Measurements from ENCODE around the gene FAM107B.
A peak's percentile ranks its signal among the peaks of the same experiment; 100 is the strongest.
"Not testable (repeated sequence)": the region's sequence is repeated elsewhere in the genome, so short reads cannot be mapped to it uniquely, and the experiment has no call there.

The FAM107B gene

DNA sequence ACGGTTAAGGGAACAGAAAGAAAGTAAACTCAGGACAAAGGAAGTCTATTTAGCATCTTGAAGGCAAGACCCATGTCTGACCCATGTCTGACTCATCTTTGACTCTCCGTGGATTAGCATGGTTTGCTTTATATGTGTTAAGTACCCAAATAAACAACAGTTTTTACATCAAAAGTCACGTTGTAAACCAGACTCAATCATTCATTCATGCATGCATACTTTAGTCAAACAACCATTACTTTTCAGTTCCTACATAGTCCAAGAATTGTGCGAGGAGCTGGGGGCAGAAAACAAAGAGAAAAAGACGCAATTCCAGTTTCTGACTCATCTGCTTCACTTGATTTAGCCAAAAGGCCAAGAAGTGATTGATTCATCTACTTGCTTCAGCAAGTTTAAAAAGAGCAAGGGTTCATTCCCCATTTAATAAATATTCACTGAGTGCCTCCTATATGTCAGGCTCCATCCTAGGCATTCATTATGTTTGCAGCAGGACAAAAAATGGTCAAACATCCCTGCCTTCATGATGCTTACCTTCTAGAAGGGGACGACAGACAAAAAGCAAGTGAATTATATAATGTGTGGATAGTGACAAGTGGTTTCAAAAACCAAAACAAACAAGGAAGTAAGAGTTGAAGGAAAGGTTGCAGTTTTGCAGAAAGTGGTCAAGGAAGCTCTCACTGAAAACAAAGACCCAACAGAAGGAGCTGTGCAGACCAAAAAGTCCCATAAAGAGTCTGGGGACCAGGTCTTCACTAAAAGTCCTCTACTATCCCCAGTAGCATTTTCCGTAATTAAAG lies 116.2 kb downstream of the FAM107B start:
- DNase-seq = no peak

DNA sequence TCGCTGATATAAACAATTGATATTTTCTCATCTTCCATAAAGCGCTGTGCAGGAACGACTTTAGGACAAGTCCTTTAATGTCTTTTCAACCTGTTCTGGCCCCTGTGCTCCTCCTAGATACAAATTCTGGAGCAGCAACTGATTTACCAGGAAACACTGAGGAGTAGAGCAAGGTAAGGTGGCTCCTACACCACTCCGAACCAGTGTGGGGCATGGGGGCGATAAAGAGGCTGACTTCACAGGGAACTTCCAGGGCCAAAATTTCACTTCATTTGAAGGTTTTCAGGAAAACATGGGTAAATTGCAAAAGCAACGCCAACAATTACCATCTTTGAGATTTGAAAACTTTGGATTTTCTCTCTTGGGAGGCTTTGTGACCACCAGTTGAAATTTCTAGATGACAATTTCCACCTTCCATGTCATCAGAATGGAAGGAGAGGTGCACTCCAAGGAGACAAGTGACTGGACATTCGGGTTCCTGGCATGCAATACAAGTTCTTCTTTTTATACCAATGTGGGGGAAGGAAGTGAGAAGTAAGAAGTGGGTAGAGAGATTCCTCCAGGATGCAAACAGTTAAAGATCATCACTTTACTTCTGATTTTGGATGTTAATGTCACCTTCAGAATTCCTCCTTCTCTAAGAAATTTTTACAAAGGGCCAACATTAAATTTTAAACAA lies 118.5 kb downstream of the FAM107B start:
- DNase-seq = no peak

DNA sequence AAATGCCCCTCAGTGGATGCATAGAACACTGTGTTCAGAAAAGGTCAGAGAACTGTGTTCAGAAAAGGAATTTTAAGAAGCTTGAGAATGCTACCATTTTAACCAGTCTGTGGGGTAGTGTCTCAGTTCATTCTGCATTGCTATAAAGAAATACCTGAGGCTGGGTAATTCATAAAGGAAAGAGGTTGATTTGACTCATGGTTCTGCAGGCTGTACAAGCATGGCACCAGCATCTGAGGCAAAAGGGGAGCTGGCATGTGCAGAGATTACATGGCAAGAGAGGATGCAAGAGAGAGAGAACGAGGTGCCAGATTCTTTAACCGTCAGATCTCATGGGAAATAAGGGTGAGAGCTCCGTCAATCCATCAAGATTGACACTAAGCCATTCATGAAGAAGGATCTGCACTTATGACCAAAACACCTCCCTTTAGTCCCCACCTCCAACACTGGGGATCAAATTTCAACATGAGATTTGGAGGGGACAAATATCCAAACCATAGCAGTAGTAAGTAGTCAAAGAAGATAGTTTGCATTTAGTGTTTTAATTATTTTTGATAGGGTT lies 119.8 kb downstream of the FAM107B start:
- DNase-seq = no peak

DNA sequence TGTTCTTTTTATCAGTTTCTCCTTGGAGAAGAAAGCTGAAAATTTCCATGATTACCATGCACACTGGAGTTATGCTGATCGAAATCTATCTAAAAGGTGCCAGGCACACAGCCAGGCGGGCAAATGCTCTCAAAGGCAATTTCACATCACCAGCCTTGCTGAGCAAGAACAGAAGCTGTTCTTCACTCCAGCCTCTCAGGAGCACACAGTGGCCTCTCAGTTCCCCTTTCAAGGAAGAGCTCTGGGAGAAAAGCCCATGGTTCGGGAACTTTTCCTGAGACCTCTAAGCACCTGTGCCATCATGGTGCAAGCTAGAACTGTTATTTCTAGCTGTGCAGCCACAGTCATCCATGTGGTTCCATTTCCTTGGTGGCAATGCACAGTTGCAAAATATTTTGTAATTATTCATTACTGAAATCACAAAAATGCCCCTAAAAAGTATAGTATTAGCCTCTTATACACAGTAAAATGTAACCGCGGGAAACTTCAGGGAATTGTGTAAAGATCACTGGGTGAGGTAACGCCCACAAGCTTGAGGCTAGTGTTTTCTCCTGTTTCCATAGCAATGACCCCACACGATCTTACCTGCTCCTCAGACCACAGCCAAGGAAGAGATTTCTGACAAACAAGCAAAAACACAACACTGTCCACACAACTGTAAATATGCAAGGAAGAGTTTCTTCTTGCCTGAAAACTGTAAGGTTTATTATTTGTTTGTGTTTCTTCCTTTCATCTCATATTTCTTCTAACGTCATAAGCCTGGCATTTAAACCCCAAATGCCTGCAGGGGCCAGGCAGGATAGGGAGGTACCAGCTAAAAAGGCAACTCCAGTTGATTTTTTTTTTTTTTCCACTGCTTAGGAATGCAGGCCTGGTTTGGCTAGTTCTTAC lies 121.2 kb downstream of the FAM107B start:
- DNase-seq = no peak

DNA sequence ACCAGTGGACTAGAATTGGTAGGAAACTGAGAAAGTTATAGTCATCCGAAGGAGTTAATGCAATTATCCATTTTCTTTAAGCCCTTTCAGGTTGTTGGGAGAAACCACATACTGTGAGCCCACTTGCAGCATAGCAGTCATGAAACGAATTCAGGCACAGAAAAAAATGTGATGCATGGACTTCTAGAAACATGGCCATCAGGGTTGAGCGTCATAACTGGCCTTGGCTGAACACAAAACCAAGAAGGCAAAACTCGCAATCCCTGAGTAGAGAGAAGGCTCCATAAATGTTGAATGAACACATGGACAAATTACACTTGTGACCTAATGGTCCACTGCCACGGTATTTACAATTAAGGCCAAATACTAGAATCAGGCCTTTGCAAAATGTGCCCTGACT lies 121.9 kb downstream of the FAM107B start:
- no peak for DNase-seq

DNA sequence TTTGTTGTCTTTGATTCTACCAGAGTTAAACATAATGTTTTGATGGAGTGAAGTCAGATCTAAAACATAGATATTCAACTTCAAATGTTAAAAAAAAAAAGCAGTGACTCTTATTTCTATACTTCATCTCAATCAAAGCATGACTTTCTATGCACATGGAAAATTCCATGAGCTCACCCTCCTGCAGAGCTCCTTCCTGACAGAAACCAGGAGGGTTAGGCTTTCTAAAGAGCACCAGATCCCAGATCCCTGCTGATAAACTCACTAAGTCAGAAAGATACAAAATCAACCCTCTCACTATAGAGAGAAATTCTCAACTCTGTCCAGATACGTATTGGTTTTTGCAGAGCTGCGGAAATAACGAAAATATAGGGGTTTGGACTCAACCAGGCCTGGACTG lies 122.6 kb downstream of the FAM107B start:
- DNase-seq = no peak

DNA sequence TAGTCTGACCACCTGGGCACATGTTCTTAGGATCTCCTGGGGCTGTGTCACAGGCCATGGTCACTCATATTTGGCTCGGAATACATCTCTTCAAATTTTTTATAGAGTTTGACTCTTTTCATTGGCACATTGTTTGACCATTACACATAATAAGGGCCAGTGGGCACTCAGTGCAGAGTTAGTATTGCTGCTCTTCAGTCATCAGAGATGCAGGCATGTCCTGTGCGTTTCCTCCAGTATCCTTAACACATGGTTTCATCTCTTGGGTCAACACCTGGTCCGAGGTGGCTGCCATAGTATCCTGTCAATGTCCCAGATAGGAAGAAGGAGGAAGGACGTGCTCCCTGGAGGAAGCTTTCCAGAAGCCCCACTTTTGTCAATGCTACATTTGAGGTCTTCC lies 125.0 kb downstream of the FAM107B start:
- DNase-seq = no peak

DNA sequence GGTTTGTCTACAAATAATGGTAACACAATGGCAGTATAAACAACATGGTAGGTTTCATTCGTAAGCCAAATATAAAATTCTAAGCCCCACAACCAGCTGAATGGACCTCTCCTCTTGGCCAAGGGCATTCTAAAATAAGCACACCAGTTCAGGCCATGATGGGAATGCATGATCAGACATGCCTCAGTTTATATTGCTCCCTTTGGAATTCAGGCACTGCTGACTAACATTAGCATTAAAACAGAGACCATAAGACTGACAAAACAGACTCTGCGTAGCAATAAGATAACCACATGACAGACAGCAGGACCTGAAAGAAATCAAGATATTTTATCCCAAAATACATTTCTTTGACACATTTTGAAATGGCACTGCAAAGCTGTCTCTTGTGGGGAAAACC lies 125.8 kb downstream of the FAM107B start:
- no peak for DNase-seq

DNA sequence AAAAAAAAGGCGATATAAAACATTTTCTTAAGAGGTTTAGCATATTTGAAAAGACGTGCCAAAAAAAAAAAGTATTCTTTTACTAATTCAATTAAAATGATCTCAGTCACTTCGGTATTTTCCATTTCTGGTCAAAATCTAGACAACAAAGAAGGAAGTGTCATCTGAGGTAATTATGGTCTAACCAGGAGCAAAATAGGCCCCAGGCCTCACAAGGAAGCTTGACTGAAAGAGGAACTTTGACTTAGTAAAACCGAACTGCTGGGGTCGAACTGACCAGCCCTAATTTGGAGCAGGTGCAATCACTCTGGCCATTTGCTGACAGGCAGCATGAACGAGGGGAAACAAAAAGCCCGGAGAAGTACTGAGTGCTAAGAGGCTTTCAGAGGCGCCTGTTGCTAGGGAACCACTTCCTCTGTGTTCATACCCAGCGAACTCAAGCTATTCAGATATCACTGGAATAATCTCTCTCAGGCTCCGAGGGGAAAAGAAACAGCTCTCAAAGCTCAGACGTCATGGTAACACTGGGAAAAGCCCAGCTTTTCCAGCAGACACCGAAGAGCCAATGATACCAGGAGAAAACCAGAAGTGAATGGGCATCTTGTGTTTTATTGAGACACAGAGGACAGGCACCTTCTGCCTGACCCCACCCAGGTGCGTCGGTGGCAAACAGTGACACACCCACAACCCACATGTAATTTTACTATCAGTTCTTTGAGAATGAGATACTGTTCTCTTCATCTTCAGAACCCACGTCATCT lies 126.5 kb downstream of the FAM107B start:
- peak; percentile 84 for DNase-seq

DNA sequence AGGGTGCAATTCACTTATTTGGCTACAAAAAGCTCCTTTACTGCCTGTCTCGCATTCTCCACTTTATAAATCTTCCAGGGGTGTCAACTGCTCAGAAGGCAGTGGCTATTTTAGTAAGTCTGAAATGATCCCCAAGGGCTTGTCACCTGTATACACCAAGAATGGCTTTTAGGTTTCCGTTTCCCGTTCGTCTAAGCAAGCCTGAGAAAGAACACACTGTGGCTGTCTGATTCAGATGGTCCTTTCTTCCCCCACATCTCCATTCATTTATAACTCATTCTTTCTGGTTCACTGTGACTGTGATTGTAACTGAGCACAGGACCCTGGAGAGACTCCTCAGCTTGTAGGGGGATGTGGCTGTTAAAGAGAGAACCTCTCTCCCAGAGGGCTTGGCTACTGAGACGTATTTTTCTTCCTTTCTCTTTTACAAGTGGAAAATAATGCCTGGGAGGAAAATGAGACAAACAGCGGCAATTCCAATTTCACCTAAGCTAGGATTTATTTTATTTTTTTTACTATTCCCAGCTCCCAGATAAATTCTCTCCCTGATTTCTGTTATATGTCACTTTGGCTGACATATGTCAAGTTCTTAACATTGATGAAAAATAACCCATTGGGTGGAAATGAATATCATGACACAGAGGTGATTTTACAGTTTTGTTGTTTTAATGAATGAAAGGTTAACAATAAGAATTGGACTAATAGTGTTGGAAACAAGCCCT lies 129.3 kb downstream of the FAM107B start:
- no peak for DNase-seq

DNA sequence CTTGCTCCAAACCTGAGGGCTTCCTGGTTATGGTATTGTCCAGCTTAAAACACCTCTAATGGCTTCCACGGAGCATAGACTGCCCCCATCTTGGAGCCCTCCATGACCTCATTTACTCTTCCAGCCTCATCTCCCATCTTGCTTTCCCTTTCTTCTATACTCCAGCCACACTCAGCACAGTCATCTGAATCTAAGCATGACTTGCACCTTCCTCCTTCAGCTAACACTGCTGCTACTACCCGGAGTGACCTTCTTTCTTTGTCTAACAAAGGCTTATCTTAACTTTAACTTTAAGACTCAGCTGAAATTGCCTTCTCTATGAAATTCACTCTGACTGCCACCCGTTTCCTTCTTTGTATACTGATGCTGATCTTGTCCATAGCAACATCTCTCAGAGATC lies 135.1 kb downstream of the FAM107B start:
- no peak for DNase-seq

DNA sequence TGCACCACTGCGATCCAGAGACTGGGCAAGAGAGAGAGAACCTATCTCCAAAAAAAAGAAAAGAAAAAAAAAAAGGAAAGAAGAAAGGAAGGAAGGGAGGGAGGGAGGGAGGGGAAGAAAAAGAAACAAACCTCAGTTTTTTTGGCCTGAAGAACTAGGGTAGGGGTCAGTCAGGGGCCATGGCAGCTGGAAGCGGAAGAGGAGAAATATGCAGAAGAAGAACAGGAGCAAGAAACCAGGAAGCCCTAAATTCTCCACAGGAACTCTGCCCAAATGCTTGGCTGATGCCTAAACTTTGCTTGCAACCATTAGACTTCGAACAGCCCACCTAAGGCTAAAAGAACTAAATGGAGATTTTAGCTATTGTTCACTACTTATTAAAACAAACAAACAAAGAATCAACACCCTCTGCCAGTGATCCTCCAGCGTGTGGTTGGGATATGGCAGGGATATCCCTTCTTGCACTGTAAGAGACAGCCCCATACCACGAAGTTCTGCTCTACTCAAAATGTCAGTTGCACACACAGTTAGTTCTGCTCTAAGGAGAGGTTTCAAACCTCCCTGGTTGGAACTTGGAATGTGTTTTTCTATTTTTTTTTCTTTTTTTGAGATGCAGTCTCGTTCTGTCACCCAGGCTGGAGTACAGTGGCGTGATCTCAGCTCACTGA lies 139.5 kb downstream of the FAM107B start:
- no peak for DNase-seq

DNA sequence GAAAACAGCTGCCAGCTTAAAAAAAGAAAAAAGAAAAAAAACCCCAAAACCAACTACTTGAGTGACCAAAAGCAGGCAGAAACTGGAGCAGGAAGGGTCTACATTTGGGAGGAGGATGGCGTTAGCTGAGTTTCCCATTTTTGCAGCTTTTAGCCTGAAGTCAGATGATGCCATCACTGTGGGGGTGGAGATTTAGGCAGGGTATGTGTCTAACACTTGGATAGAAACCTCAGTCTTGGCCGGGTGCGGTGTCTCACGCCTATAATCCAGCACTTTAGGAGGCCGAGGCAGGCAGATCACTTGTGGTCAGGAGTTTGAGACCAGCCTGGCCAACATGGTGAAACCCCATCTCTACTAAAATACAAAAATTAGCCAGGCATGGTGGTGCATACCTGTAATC lies 140.1 kb downstream of the FAM107B start:
- DNase-seq = not testable (repeated sequence)

DNA sequence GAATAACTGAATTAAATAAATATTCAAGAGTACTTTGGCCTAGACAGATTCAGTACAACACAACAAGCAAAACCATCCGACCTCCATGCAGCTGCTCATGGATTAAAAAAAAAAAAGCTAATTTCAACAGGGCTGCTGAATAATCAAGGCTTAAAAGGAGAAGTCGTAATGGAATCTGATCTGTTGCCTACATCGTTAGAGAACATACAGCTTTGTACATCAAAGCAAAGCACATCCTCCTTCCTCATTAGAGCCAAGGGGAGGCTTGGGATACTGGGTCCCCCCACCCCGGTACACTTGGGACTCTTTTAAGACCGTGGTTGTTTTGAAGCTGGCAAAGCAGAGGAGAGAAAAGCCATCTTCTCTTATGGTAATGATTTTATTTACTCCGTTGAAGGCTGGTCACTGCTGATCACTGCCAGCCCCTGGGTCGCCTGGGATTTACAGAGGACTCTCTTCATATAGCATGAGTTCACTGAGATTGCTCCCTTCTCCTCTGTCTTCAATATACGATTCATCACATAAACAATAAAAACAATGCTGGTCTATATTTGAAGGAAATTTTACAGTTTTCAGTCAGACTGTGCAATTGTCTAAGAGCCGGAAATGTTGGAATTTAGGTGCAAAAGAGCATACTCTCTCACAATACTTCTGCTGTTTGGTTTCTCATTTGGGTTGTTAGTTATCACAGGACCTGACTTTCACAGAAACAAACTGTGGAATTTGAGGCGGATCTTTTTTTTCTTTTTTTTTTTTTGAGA lies 148.8 kb downstream of the FAM107B start:
- DNase-seq = no peak

DNA sequence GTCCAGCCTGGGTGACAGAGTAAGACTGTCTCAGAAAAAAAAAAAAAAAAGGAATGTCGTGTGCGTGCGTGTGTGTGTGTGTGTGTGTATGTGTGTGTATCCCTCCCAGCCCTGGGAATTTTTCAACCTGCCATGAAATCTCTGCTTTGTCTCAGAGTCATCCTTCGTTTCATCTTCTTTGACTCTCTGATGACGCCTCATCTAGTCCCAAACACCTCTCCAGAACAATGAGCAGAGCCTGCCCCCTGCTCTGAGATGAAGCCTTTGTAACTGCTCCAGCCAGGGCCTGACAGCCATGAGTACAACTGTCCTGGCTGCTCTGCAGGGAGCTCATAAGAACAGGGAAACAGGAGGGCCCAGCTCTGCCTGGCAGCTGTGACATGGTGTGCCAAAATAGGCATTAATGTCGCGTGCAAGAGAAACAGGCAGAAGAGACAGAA lies 149.5 kb downstream of the FAM107B start:
- DNase-seq = no peak

DNA sequence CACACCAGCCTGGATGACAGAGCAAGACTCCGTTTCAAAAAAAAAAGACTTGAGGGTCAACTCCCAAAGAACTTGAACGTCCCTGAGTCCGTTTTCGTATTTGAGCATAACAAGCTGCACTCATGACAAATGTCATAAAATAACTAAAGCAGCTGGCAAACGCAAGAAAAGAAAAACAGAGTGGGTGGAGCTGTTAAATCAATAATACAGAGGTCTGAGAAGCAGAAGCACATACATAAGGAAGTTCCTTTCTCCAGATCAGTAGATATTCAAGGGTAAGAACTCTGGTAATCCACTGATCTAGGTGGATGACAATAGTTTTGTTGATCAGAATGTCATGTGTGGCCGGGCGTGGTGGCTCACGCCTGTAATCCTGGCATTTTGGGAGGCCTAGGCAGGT lies 150.1 kb downstream of the FAM107B start:
- DNase-seq = no peak

DNA sequence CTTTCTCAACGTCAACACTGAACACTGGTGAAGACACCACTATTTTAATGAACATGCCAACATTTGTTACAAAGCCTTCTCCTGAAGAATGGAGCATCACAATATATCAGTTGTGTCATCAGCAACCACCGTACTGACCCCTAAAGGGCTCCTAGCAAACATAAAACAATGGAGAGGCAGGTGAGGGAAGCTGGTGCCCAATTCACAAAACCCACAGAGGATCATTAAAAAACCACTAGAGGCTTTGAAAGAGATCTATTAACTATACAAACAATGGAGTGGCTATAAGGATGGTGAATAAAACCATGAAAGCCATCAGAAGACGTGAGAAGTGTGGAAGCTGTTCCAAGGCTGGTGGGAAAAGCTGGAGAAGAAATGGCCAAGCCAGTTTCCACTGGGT lies 150.8 kb downstream of the FAM107B start:
- DNase-seq = no peak

DNA sequence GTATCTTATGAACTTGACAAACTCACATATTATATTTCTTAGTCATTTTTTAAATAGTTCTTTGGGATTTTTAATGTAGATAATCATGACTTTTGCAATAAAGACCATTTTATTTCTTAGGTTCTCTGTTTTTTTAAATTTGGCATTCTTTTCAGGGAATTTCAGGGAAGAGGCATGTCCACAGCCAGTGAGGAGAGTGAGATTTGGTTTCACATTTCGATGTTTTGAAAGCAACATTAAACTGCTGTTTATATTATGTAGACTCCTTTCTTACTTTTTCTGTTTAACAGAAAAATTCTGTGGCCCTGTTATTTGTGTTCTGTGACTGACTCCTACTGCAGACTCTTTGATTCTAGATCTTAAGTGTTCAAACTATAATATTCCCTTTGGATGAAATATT lies 153.7 kb downstream of the FAM107B start:
- no peak for DNase-seq

DNA sequence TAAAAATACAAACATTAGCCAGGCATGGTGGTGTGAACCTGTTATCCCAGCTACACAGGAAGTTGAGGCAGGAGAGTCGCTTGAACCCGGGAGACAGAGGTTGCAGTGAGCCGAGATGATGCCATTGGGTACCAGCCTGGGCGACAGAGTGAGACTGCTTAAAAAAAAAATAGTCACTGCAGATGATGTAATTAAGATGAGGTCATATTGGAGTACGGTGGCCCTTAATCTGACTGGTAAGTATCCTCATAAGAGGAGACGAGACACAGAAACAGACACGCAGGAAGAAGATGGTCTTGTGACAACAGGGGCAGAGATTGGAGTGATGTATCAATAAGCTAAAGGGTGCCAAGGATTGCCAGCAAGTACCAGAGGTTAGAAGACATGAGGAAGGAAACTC lies 156.0 kb downstream of the FAM107B start:
- no peak for DNase-seq

DNA sequence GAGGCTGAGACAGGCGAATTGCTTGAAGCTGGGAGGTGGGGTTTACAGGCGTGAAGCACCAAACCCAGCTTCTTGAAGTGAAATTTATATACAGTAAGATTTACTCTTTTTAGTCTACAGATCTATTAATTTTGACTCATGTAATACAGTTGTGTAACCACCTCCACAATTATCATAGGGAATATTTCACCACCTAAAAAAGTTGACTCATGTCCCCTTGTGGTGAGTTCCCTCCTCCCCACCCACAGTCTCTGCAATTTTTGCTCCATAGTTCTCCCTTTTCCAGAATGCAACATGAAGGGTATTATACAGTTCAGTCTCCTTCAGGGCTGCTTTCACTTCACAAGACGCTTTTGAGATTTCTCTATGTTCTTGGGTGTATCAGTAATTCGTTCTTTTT lies 156.8 kb downstream of the FAM107B start:
- DNase-seq = no peak
